ENCODE data around the gene OSBP2.

OSBP2 gene

GRCh38 chr22:30891443-30891755 is 196.7 kb downstream of the OSBP2 start:
- TF ChIP-seq GATA2 (IDR thresholded peaks at IDR 0.05; ENCODE audit: low read depth, low read length) (no peak), GATA3 (IDR thresholded peaks at IDR 0.05; ENCODE audit: low read depth, low read length) (no peak)

- TF ChIP-seq GATA3 (IDR thresholded peaks at IDR 0.05; ENCODE audit: low read depth, low read length) (no peak), GATA2 (IDR thresholded peaks at IDR 0.05; ENCODE audit: low read depth, low read length) (no peak)
Measured at GRCh38 chr22:30891781-30892180, 197.1 kb downstream of the OSBP2 start.

DNA sequence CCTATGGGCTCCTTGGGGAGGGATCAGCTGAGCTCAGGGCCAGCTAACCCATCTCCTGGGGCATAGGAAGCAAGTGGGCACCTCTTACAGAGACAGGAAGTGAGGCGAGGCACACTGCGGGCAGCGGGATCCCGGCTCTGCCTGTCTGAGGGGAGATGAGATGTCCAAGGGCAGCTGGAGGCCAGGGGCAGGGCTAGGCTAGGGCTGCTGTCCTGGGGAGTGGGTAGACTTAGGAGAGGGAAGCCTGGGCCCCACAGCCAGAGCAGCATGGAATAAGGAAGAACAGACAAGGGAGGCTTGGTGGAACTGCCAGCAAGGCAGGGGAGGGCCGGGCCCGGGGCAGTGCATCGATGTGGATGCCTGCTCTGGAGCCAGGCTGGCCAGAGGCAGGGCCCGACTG is 197.6 kb downstream of the OSBP2 start:
- TF ChIP-seq GATA2 (IDR thresholded peaks at IDR 0.05; ENCODE audit: low read depth, low read length) (no peak), GATA3 (IDR thresholded peaks at IDR 0.05; ENCODE audit: low read depth, low read length) (no peak)

DNA sequence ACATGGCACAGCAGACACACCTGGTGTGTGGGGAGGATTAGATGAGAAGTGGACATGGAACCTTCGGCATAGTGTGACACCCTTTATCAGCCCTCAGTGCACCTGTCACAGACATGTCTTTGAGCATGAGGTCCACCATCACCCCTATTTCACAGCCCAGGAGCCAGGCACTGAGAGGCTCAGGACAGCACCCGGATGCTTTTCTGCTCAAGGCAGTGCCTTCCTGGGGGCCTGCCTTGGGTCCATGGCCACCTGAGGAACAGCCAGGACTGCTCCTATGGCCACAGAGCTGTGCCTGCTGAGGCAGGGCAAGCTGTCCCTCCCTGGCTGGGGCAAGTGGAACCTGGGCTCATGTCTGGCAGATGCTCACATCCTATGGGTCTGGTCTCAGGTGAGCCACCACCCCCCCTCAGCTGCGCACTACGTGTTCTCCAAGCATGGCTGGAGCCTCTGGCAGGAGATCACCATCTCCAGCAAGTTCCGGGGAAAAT is 198.1 kb downstream of the OSBP2 start:
- TF ChIP-seq GATA2 (IDR thresholded peaks at IDR 0.05; ENCODE audit: low read depth, low read length) (no peak), GATA3 (IDR thresholded peaks at IDR 0.05; ENCODE audit: low read depth, low read length) (no peak)

- TF ChIP-seq GATA3 (IDR thresholded peaks at IDR 0.05; ENCODE audit: low read depth, low read length) (no peak), GATA2 (IDR thresholded peaks at IDR 0.05; ENCODE audit: low read depth, low read length) (no peak)
Measured at GRCh38 chr22:30893434-30894370, 199.0 kb downstream of the OSBP2 start.

DNA sequence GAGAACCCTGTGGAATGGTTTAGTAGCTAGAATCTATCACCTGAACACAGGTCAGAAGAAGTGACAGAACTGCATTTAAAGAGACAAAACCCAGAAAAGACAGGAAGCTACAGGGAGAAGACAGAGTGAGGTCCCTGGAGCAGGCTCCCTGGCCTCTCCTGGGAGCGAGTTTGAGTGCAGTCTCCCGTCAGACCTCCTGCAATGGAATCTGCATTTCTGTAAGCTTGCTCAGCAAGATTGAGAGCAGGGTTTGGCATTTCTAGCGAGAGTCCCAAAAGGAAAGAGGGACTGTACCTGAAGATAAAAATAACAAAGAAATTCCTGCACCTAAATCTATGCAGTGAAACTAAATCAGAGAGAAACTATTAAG is 199.7 kb downstream of the OSBP2 start:
- TF ChIP-seq GATA3 (IDR thresholded peaks at IDR 0.05; ENCODE audit: low read depth, low read length) (no peak), GATA2 (IDR thresholded peaks at IDR 0.05; ENCODE audit: low read depth, low read length) (no peak)

- TF ChIP-seq GATA2 (IDR thresholded peaks at IDR 0.05; ENCODE audit: low read depth, low read length) (no peak), GATA3 (IDR thresholded peaks at IDR 0.05; ENCODE audit: low read depth, low read length) (no peak)
Measured at GRCh38 chr22:30902496-30903357, 208.1 kb downstream of the OSBP2 start.

- TF ChIP-seq GATA2 (IDR thresholded peaks at IDR 0.05; ENCODE audit: low read depth, low read length): no peak
- no peak for TF ChIP-seq GATA3 (IDR thresholded peaks at IDR 0.05; ENCODE audit: low read depth, low read length)
Measured at GRCh38 chr22:30903876-30904460, 209.3 kb downstream of the OSBP2 start.

DNA sequence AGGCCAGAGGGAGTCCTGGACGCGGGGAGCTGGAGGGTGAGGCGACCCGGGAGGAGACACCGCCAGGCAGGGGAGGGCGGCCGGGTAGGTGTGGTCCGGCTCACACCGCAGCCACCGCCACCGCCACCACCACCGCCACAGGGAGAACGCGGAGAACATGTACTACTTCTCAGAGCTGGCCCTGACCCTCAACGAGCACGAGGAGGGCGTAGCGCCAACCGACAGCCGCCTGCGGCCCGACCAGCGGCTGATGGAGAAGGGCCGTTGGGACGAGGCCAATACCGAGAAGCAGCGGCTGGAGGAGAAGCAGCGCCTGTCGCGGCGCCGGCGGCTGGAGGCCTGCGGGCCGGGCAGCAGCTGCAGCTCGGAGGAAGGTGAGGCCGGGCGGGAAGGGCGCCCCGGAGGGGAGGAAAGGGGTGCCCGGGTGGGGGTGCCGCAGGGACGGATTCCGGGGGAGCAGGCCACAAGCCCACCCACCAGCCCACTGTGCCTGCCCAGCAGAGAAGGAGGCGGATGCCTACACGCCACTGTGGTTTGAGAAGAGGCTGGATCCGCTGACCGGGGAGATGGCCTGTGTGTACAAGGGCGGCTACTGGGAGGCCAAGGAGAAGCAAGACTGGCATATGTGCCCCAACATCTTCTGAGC is 211.1 kb downstream of the OSBP2 start:
- TF ChIP-seq GATA3 (IDR thresholded peaks at IDR 0.05; ENCODE audit: low read depth, low read length): no peak
- no peak for TF ChIP-seq GATA2 (IDR thresholded peaks at IDR 0.05; ENCODE audit: low read depth, low read length)

GRCh38 chr22:30906411-30906810 is 211.7 kb downstream of the OSBP2 start:
- TF ChIP-seq GATA3 (IDR thresholded peaks at IDR 0.05; ENCODE audit: low read depth, low read length) (no peak), GATA2 (IDR thresholded peaks at IDR 0.05; ENCODE audit: low read depth, low read length) (no peak)

DNA sequence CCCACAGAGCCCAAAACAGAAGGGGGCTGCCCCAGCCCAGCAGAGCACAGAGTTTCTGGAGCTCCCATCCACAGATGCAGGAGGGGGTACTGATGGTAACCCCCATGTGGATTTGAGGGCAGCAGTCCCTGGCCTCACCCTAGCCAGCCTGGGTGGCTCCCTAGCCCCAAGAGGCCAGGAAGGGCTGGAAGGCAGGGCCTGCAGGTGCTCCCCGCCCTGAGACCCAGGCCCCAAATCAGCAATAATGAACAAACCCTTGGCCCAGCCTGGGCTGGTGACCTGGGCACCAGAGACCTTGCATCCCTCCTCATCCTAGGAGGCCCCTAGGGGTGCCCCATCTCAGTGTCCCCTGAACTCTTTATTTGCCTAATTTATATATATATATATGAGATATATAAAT is 212.3 kb downstream of the OSBP2 start:
- TF ChIP-seq GATA2 (IDR thresholded peaks at IDR 0.05; ENCODE audit: low read depth, low read length): no peak
- TF ChIP-seq GATA3 (IDR thresholded peaks at IDR 0.05; ENCODE audit: low read depth, low read length): no peak

GRCh38 chr22:30908051-30908461 is 213.4 kb downstream of the OSBP2 start:
- TF ChIP-seq GATA3 (IDR thresholded peaks at IDR 0.05; ENCODE audit: low read depth, low read length): no peak

GRCh38 chr22:30909306-30909705 is 214.6 kb downstream of the OSBP2 start:
- TF ChIP-seq GATA2 (IDR thresholded peaks at IDR 0.05; ENCODE audit: low read depth, low read length): no peak
- no peak for TF ChIP-seq GATA3 (IDR thresholded peaks at IDR 0.05; ENCODE audit: low read depth, low read length)

DNA sequence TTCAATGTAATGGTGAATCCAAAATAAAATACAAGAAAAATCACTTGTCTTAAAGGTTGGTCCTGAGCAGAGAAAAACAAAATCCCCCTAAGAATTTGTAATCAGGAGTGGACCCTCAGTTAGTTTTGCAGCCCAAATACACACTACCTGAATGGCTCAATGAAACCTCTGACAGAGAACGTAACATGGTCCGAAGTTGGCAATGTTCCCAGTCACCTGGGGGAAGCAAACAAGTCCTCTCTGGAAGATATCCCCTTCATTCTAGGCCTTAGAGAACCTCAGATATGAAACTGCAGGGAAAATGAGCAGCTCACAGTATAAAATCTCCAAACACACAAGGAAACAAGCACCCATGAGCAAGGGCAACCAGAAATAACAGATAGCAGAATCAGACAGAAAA is 215.7 kb downstream of the OSBP2 start:
- TF ChIP-seq GATA3 (IDR thresholded peaks at IDR 0.05; ENCODE audit: low read depth, low read length): no peak
- TF ChIP-seq GATA2 (IDR thresholded peaks at IDR 0.05; ENCODE audit: low read depth, low read length): no peak
